Stimulated activated CD4-positive, alpha-beta T cell treated with anti-CD3 and anti-CD28 coated beads, Interleukin-2, amount 100 ng/mL, for 24 hours (primary cell): ENCODE results near the gene SGSM1.

Experiments
- DNase-seq, 2 donors: peaks; one replicate each; pipeline ENCODE4 v3.0.0-alpha.2; 2020

The SGSM1 gene

GRCh38 chr22:24951942-24952836, 146.2 kb downstream of the SGSM1 start, which contains the start of gene KIAA1671:
KIAA1671 (plus strand) TSS chr22:24952716; CDS start chr22:25028000, 75,284 bp downstream.
- peak; percentile 87 to 90 for DNase-seq

- peak in 1 of 2 donors; percentile 3 for DNase-seq
Measured at GRCh38 chr22:24952837-24953383, 146.9 kb downstream of the SGSM1 start.

- peak in 1 of 2 donors; percentile 6 for DNase-seq
Measured at GRCh38 chr22:24953384-24954113, 147.5 kb downstream of the SGSM1 start.

GRCh38 chr22:24954114-24954463, 148.1 kb downstream of the SGSM1 start:
- DNase-seq: no peak

GRCh38 chr22:24954856-24955255, 148.8 kb downstream of the SGSM1 start:
- no peak for DNase-seq

GRCh38 chr22:24957043-24957442, 151.0 kb downstream of the SGSM1 start:
- DNase-seq: no peak

GRCh38 chr22:24961217-24961844, 155.3 kb downstream of the SGSM1 start:
- no peak for DNase-seq

GRCh38 chr22:24962094-24962493, 156.1 kb downstream of the SGSM1 start:
- DNase-seq: no peak

GRCh38 chr22:24962835-24963234, 156.8 kb downstream of the SGSM1 start:
- DNase-seq: no peak

GRCh38 chr22:24964441-24964840, 158.4 kb downstream of the SGSM1 start:
- DNase-seq: no peak

- no peak for DNase-seq
Measured at GRCh38 chr22:24965822-24966626, 160.0 kb downstream of the SGSM1 start.

- no peak for DNase-seq
Measured at GRCh38 chr22:24968066-24968561, 162.1 kb downstream of the SGSM1 start.

- DNase-seq: no peak
Measured at GRCh38 chr22:24969560-24970301, 163.7 kb downstream of the SGSM1 start.

- DNase-seq: no peak
Measured at GRCh38 chr22:24972369-24972768, 166.4 kb downstream of the SGSM1 start.

- DNase-seq: no peak
Measured at GRCh38 chr22:24973872-24974271, 167.9 kb downstream of the SGSM1 start.

- no peak for DNase-seq
Measured at GRCh38 chr22:24975125-24975640, 169.2 kb downstream of the SGSM1 start.

- no peak for DNase-seq
Measured at GRCh38 chr22:24975813-24976341, 169.9 kb downstream of the SGSM1 start.

- no peak for DNase-seq
Measured at GRCh38 chr22:24976442-24977218, 170.6 kb downstream of the SGSM1 start.
